HCT116 (cell line): ENCODE data around the gene CLDN14. TPM values are rescaled to one million over a fixed set of nuclear protein-coding genes. Genes with fewer than 3 reads are reported as not detected.

Experiments used
- ATAC-seq: fragments of 200-7000 bp; cut with Tn5 transposase; 2 replicates; pipeline ENCODE4 v1.9.1; 2020; ENCODE audit warnings: mild to moderate bottlenecking, moderate library complexity
- BruUV-seq: library from RNA; stranded (reverse); fragments of 400-500 nt; replicated peaks from 2 replicates; lab custom pipeline; 2021; lab: Mats Ljungman, UMichigan
- CTCF ChIA-PET: fragments of 300-600 bp; sonication (Branson Sonifier 250); formaldehyde crosslinking; loops from one replicate; lab custom pipeline; 2021; ENCODE audit warnings: antibody characterized with exemption; lab: Charles Lee
- POLR2A ChIA-PET: fragments of 300-600, 350-600 bp; sonication (Branson Sonifier 250); formaldehyde crosslinking; loops from one replicate; lab custom pipeline; 2021; ENCODE audit warnings: antibody characterized with exemption; lab: Charles Lee
- RAD21 ChIA-PET, 2 experiments: fragments of 300-600 bp; sonication (Branson Sonifier 250); formaldehyde crosslinking; loops; one replicate each; lab custom pipeline; 2023; ENCODE audit warnings: low total read pairs in 2 of 2; ENCODE audit not compliant: uncharacterized antibody in 2 of 2, unreplicated experiment in 2 of 2, low non-redundant PET in 1 of 2; lab: Charles Lee
- DNase-seq: peaks from one replicate; pipeline ENCODE4 v3.0.0-alpha.2; 2010; ENCODE audit warnings: low read depth, low spot score
- H2AFZ ChIP-seq: fragments of 200-600 bp; shearing (Covaris generic), sonication (generic); 2 replicates; pipeline ENCODE4 v1.6.1; 2017; ENCODE audit warnings: low read depth, mixed run types, mixed read lengths, antibody characterized with exemption, low read length; ENCODE audit not compliant: poor library complexity, severe bottlenecking
- H3K27ac ChIP-seq: 2 replicates; pipeline ENCODE4 v1.5.1; 2012; ENCODE audit warnings: low read depth, low read length
- H3K27me3 ChIP-seq: fragments of 200-600 bp; sonication (generic); 2 replicates; pipeline ENCODE4 v1.6.1; 2016; ENCODE audit warnings: mixed run types, low read length, mixed read lengths; ENCODE audit not compliant: insufficient read depth
- H3K36me3 ChIP-seq, 2 experiments: fragments of 200-500 bp in 1 of 2; fragments of 200-600 bp in 1 of 2; sonication (Bioruptor generic) in 1 of 2; sonication (generic) in 1 of 2; 2 replicates each; pipeline versions ENCODE4 v1.5.1 to v1.6.1; 2014 to 2016; ENCODE audit warnings: low read length in 2 of 2, inconsistent platforms in 1 of 2, mixed read lengths in 1 of 2, mixed run types in 1 of 2; ENCODE audit not compliant: insufficient read depth in 2 of 2, control insufficient read depth in 1 of 2
- H3K4me1 ChIP-seq, 2 experiments: fragments of 200-600 bp in 1 of 2; sonication (generic) in 1 of 2; 2 replicates each; pipeline versions ENCODE4 v1.5.1 to v1.6.1; 2012 to 2017; ENCODE audit warnings: low read length in 2 of 2, inconsistent platforms in 1 of 2, mild to moderate bottlenecking in 1 of 2, mixed read lengths in 1 of 2, mixed run types in 1 of 2, moderate library complexity in 1 of 2; ENCODE audit not compliant: insufficient read depth in 2 of 2, control insufficient read depth in 1 of 2
- H3K4me2 ChIP-seq: fragments of 200-600 bp; sonication (generic); 2 replicates; pipeline ENCODE4 v1.6.1; 2017; ENCODE audit warnings: mixed run types, low read length, mixed read lengths
- H3K4me3 ChIP-seq, 2 experiments: fragments of 200-600 bp in 1 of 2; sonication (generic) in 1 of 2; replicated peaks in 1 of 2; 2 replicates each; pipeline ENCODE4 v1.5.1; 2011 to 2016; ENCODE audit warnings: low read length in 2 of 2, control low read depth in 1 of 2, low read depth in 1 of 2, mild to moderate bottlenecking in 1 of 2, mixed read lengths in 1 of 2, mixed run types in 1 of 2
- H3K79me2 ChIP-seq: fragments of 200-600 bp; sonication (generic); 2 replicates; pipeline ENCODE4 v1.6.1; 2017; ENCODE audit warnings: mild to moderate bottlenecking, mixed run types, low read length, moderate library complexity, mixed read lengths; ENCODE audit not compliant: insufficient read depth
- H3K9ac ChIP-seq: fragments of 200-600 bp; sonication (generic); 2 replicates; pipeline ENCODE4 v1.6.1; 2016; ENCODE audit warnings: low read length, mixed read lengths
- H3K9me2 ChIP-seq: fragments of 200-600 bp; sonication (generic), shearing (Covaris generic); 2 replicates; pipeline ENCODE4 v1.6.1; 2017; ENCODE audit warnings: mixed run types, mild to moderate bottlenecking, moderate library complexity; ENCODE audit not compliant: insufficient read depth
- H3K9me3 ChIP-seq, 2 experiments: fragments of 200-500 bp in 1 of 2; fragments of 200-600 bp in 1 of 2; sonication (Bioruptor generic) in 1 of 2; sonication (generic) in 1 of 2; 2 replicates each; pipeline ENCODE4 v1.6.1; 2014 to 2017; ENCODE audit warnings: low read length in 2 of 2, mixed read lengths in 2 of 2, inconsistent platforms in 1 of 2, low read depth in 1 of 2, mild to moderate bottlenecking in 1 of 2, mixed run types in 1 of 2, moderate library complexity in 1 of 2; ENCODE audit not compliant: control insufficient read depth in 1 of 2, insufficient read depth in 1 of 2
- H4K20me1 ChIP-seq: fragments of 200-600 bp; sonication (generic), shearing (Covaris generic); 2 replicates; pipeline ENCODE4 v1.6.1; 2017; ENCODE audit warnings: mixed run types, mild to moderate bottlenecking, moderate library complexity; ENCODE audit not compliant: insufficient read depth
- CBX3 ChIP-seq: IDR thresholded peaks from 2 replicates; pipeline ENCODE4 v1.6.1; 2012; ENCODE audit warnings: low read depth
- EZH2 ChIP-seq: fragments of 200-600 bp; sonication (generic); IDR thresholded peaks from 2 replicates; pipeline ENCODE4 v1.6.1; 2017; ENCODE audit warnings: antibody characterized with exemption, mixed run types
- POLR2A ChIP-seq: IDR thresholded peaks from 2 replicates; pipeline ENCODE4 v1.7.0; 2011; ENCODE audit warnings: borderline replicate concordance; ENCODE audit not compliant: insufficient read depth, insufficient read length; ENCODE audit errors: extremely low read depth
- RAD21 ChIP-seq: IDR thresholded peaks from 2 replicates; pipeline ENCODE4 v1.6.1; 2012; ENCODE audit warnings: low read depth, mild to moderate bottlenecking
- SP1 ChIP-seq: IDR thresholded peaks from 2 replicates; pipeline ENCODE4 v1.6.1; 2012; ENCODE audit warnings: low read depth
- TCF7L2 ChIP-seq: IDR thresholded peaks from 2 replicates; pipeline ENCODE4 v1.7.0; 2011; ENCODE audit warnings: borderline replicate concordance, inconsistent platforms; ENCODE audit not compliant: insufficient read depth, insufficient read length; ENCODE audit errors: extremely low read depth
- intact Hi-C: fragments of 100-400 bp; cut with micrococcal nuclease; formaldehyde crosslinking; loops from 2 replicates; pipeline ENCODE4 v1.10.0; 2022
- total RNA-seq: library from RNA; stranded (reverse); gene quantifications from one replicate; pipeline ENCODE4 v1.2.1, GENCODE V29; 2021; ENCODE audit not compliant: unreplicated experiment

Gene CLDN14
- total RNA-seq, 1 experiment from 2014 or later, result not detected

DNA sequence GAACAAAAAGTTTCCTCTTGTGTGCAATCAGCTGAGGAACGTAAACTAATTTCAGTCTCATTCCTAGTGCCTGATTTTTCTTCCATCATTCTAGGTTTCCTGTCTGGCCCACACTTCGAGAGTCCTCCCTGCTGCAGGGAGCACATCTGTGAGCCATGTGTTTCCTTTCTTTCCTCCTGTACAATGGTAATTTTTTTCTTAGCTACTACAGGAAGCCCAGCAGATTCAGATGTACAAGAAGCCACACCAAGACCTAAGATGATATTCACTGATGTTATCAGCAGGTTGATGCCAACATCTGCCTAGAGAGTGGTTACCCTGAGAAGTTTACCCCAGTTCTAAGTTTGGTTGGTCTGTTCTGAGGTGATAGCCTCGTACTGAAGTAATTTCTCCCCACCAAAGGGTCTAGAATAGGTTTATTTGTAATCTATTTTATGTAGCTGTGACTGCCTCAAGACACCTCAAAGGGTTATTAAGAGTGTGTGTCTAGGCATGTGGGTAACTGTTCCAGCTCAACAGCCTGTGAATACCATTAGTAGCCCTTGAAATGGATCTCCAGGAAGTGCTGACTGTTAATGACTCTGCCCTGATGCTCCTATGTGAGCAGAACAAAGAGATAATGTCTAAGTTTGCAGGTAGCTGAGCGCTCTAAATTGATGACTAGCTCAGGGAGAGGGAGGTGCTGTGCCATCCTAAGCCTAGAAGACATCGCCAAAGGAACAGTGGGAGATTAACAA, 31.7 kb upstream of the CLDN14 start:
- H3K4me2 ChIP-seq, result no peak overlapping the region
- H3K9ac ChIP-seq, result no peak overlapping the region
- CTCF ChIA-PET, result no interaction called here
- intact Hi-C loops, result no loop called here
- H3K36me3 ChIP-seq, result no peaks in the 10 kb centered on the region
- POLR2A ChIA-PET, result no interaction called here
- H3K9me2 ChIP-seq, result no peaks in the 10 kb centered on the region
- no peak for ATAC-seq
- no peak overlapping the region for H3K27ac ChIP-seq
- peaks cover 5 to 8% of the 10 kb centered on the region in 2 experiments; a peak in 3 of 4 replicates for H3K4me1 ChIP-seq
- BruUV-seq, result no TSS peak
- RAD21 ChIA-PET, result no interaction called here
- no peaks in the 10 kb centered on the region for H3K9me3 ChIP-seq
- H4K20me1 ChIP-seq, result no peaks in the 10 kb centered on the region
- no peaks in the 10 kb centered on the region for H3K79me2 ChIP-seq
- no peak overlapping the region for H3K4me3 ChIP-seq
- no peak for TF ChIP-seq SP1
- H2AFZ ChIP-seq, result no peak overlapping the region
- DNase-seq, result no peak
- H3K27me3 ChIP-seq, result peaks cover 7% of the 10 kb centered on the region; the same call in 1 of the 2 replicates

DNA sequence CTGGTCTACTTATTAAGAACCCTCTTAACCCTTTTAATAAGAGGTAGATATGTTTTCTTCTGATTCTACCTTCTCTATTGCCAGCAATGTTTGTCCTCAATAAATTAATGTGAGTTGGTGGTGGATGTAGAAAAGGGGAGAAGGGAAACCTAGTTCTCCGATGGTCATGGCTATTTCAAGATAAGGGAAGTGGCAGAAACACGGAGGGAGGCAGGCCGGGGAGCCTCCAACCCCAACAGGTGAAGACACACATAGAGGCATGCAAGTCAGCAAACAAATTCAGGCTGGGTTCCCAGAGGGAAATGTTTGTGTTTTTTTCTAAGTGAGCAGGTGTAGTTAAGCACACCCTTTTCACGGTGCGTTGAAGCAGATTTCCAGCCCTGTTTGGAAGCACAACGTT, 31.0 kb upstream of the CLDN14 start:
- ChIA-PET POLR2A (no interaction called here), RAD21 (no interaction called here), CTCF (no interaction called here)
- TF ChIP-seq EZH2 (no peak), RAD21 (no peak), SP1 (no peak), CBX3 (no peak), POLR2A (no peak), TCF7L2 (no peak)
- no peak for DNase-seq
- Histone ChIP-seq H3K9me3 (no peaks in the 10 kb centered on the region), H3K27me3 (peaks cover 7% of the 10 kb centered on the region; the same call in 1 of the 2 replicates), H3K27ac (no peak overlapping the region), H3K79me2 (no peaks in the 10 kb centered on the region), H3K4me1 (peaks cover 5 to 8% of the 10 kb centered on the region in 2 experiments; a peak in 3 of 4 replicates), H2AFZ (no peak overlapping the region), H3K4me2 (no peak overlapping the region), H3K9me2 (no peaks in the 10 kb centered on the region), H4K20me1 (no peaks in the 10 kb centered on the region), H3K9ac (no peak overlapping the region), H3K4me3 (no peak overlapping the region), H3K36me3 (no peaks in the 10 kb centered on the region)
- BruUV-seq, result no TSS peak
- no peak for ATAC-seq
- intact Hi-C loops, result no loop called here
